Measurements from ENCODE around the gene VSIR.

VSIR gene

GRCh38 chr10:71799112-71799511, 25.8 kb upstream of the VSIR start:
- H3K4me3 ChIP-seq (ENCODE audit: low read depth, low read length): no peak overlapping the region
- TF ChIP-seq CTCF (IDR thresholded peaks at IDR 0.05; ENCODE audit: low read depth, low read length): no peak

GRCh38 chr10:71798308-71798624, 24.9 kb upstream of the VSIR start:
- no peak for TF ChIP-seq CTCF (IDR thresholded peaks at IDR 0.05; ENCODE audit: low read depth, low read length)
- H3K4me3 ChIP-seq (ENCODE audit: low read depth, low read length): no peak overlapping the region

- H3K4me3 ChIP-seq (ENCODE audit: low read depth, low read length): no peak overlapping the region
- TF ChIP-seq CTCF (IDR thresholded peaks at IDR 0.05; ENCODE audit: low read depth, low read length): no peak
Observed at GRCh38 chr10:71797533-71798307, 24.4 kb upstream of the VSIR start.

- no peak overlapping the region for H3K4me3 ChIP-seq (ENCODE audit: low read depth, low read length)
- TF ChIP-seq CTCF (IDR thresholded peaks at IDR 0.05; ENCODE audit: low read depth, low read length): no peak
Observed at GRCh38 chr10:71796749-71797405, 23.6 kb upstream of the VSIR start.

GRCh38 chr10:71795248-71795647, 21.9 kb upstream of the VSIR start:
- no peak for TF ChIP-seq CTCF (IDR thresholded peaks at IDR 0.05; ENCODE audit: low read depth, low read length)
- no peak overlapping the region for H3K4me3 ChIP-seq (ENCODE audit: low read depth, low read length)

GRCh38 chr10:71790749-71791440, 17.6 kb upstream of the VSIR start:
- no peak overlapping the region for H3K4me3 ChIP-seq (ENCODE audit: low read depth, low read length)
- TF ChIP-seq CTCF (IDR thresholded peaks at IDR 0.05; ENCODE audit: low read depth, low read length): no peak

- TF ChIP-seq CTCF (IDR thresholded peaks at IDR 0.05; ENCODE audit: low read depth, low read length): no peak
- H3K4me3 ChIP-seq (ENCODE audit: low read depth, low read length): no peak overlapping the region
Observed at GRCh38 chr10:71789871-71790270, 16.6 kb upstream of the VSIR start.

Measured in WI38 (cell line).